Kidney (tissue), 14 donors: ENCODE data around the gene CARNS1. TPM values are rescaled to one million over a fixed set of nuclear protein-coding genes. Genes with fewer than 3 reads are reported as not detected.
A peak's percentile ranks its signal among the peaks of the same experiment; 100 is the strongest.

ENCODE experiments used
- DNase-seq, 5 donors: peaks; one replicate each; pipeline ENCODE4 v3.0.0-alpha.2; 2013 to 2020
- FAIRE-seq: peaks from 2 replicates; lab custom pipeline; 2012; peaks lifted over from hg19 to GRCh38; lab: Jason Lieb, UNC
- H3K27ac ChIP-seq, 2 donors: one replicate each; pipeline ENCODE4 v1.7.0; 2013; ENCODE audit warnings: low read depth in 2 of 2, low read length in 2 of 2, inconsistent platforms in 1 of 2
- H3K27me3 ChIP-seq: one replicate; pipeline ENCODE4 v1.7.1; 2013; ENCODE audit warnings: low read length, inconsistent platforms; ENCODE audit not compliant: control insufficient read depth, insufficient read depth
- H3K36me3 ChIP-seq, 3 donors: one replicate each; pipeline versions ENCODE4 v1.7.0 to v1.7.1; 2013; ENCODE audit warnings: low read length in 3 of 3, control low read depth in 1 of 3, inconsistent platforms in 1 of 3; ENCODE audit not compliant: insufficient read depth in 3 of 3, control insufficient read depth in 2 of 3
- H3K4me1 ChIP-seq, 3 donors: one replicate each; pipeline versions ENCODE4 v1.7.0 to v1.7.1; 2013; ENCODE audit warnings: low read length in 3 of 3, inconsistent platforms in 1 of 3, low read depth in 1 of 3; ENCODE audit not compliant: control insufficient read depth in 2 of 3, insufficient read depth in 2 of 3
- H3K4me3 ChIP-seq, 3 donors: one replicate each; pipeline versions ENCODE4 v1.7.0 to v1.8.1; 2013; ENCODE audit warnings: low read length in 3 of 3, control low read depth in 1 of 3, inconsistent platforms in 1 of 3
- H3K9ac ChIP-seq, 3 donors: one replicate each; pipeline versions ENCODE4 v1.7.0 to v1.7.1; 2013; ENCODE audit warnings: low read length in 3 of 3, control low read depth in 1 of 3, inconsistent platforms in 1 of 3
- H3K9me3 ChIP-seq, 3 donors: one replicate each; pipeline versions ENCODE4 v1.7.0 to v1.7.1; 2013; ENCODE audit warnings: low read length in 3 of 3, control low read depth in 1 of 3, inconsistent platforms in 1 of 3; ENCODE audit not compliant: control insufficient read depth in 2 of 3, insufficient read depth in 1 of 3
- CTCF ChIP-seq: IDR thresholded peaks from 3 replicates; pipeline ENCODE4 v1.5.1; 2012; ENCODE audit warnings: mild to moderate bottlenecking, moderate library complexity, borderline replicate concordance; ENCODE audit not compliant: insufficient read depth; ENCODE audit errors: extremely low read depth
- intact Hi-C: fragments of 100-400 bp; cut with DNase I; formaldehyde crosslinking; loops from one replicate; pipeline ENCODE4 v1.11.1; 2022
- polyA plus RNA-seq: library from polyadenylated mRNA; stranded (reverse); fragments of 350-450 nt; fragmentation: Illumina TruSeq; extraction: RNeasy Lipid Tissue Mini Kit (QIAGEN cat#74804); gene quantifications from one replicate; pipeline ENCODE4 v1.2.3, GENCODE V29; 2014; ENCODE audit warnings: low read depth, low replicate concordance; ENCODE audit not compliant: insufficient read depth
- total RNA-seq: library from RNA; stranded (reverse); fragmentation: NEBNext Ultra II Directional; extraction: Animal tissue kit (Norgen Biotek cat#: 25700); gene quantifications from one replicate; pipeline ENCODE4 v1.2.1, GENCODE V29; 2021
- donor health status: control.
- donor health status: control.
- donor health status: control.
- donor health status: control.
- donor health status: control.
- donor health status: DM: yes; HTN: yes; CAD: no.
- donor health status: Normal renal cell carcinoma (clear cell type).

CARNS1 gene
- total and polyA plus RNA-seq, 2 donors from 2014 or later: 0.80 to 1.7 TPM

GRCh38 chr11:67413266-67413849 is 2.1 kb upstream of the CARNS1 start:
- H3K27ac ChIP-seq: no peak overlapping the region
- DNase-seq: no peak
- no peak for FAIRE-seq
- H3K4me1 ChIP-seq: peaks cover 0 to 11% (median 0%) of the 10 kb centered on the region in 3 donors
- TF ChIP-seq CTCF: no peak
- no peaks in the 10 kb centered on the region for H3K27me3 ChIP-seq
- no peak overlapping the region for H3K4me3 ChIP-seq
- H3K9ac ChIP-seq: no peak overlapping the region
- intact Hi-C loops: no loop called here
- H3K9me3 ChIP-seq: no peaks in the 10 kb centered on the region
- no peaks in the 10 kb centered on the region for H3K36me3 ChIP-seq

DNA sequence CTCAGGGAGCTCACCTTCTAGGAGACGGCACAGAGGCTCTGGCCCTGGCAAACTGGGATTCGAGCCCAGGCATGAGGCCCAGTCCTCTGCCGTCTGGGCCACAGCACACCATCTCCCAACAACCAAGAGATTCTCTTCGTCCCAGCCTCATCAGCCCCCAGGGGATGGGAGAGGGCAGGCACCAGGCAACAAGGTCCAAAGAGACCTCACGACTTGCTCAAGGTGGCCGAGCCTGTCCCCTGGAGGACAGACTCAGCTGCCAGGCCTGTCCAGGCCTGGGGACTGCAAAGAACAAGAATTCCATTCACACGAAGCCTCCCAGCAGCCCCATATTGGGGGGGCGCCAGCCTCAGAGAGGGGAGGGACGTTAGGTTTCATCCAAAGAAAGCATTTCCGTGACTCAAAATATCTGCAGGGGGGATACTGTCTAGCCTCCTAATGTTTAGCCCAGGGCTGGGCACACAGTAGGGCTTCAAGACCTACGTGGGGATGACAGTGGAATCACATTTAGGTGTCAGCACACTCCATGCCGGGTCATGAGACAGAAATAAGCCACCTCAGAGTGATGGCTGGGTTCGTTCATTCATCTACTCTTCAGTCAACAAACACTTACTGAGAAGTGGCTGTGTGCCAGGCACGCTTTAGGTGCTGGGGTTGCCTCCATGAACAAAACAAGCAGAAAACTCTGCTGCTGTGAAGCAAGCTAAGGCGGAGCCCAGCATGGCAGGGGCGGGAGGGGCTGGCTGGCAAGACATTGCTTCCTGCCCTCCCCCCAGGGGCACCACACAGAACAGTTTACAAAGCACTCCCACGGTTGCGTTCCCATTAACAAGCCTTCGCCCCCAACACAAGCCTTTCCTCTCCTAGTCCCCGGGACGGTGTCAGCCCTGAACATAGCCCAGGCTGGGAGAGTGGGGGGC is 1.2 kb downstream of the CARNS1 start:
- DNase-seq (peak in 1 of 5 donors; percentile 38), FAIRE-seq (no peak)
- H3K9ac ChIP-seq: no peak overlapping the region
- H3K4me3 ChIP-seq: no peak overlapping the region
- TF ChIP-seq CTCF: no peak
- no peak overlapping the region for H3K27ac ChIP-seq
- peaks cover 0 to 26% (median 11%) of the 10 kb centered on the region in 3 donors for H3K4me1 ChIP-seq
- H3K27me3 ChIP-seq: no peaks in the 10 kb centered on the region
- intact Hi-C loops: no loop called here
- no peaks in the 10 kb centered on the region for H3K9me3 ChIP-seq
- H3K36me3 ChIP-seq: no peaks in the 10 kb centered on the region

DNA sequence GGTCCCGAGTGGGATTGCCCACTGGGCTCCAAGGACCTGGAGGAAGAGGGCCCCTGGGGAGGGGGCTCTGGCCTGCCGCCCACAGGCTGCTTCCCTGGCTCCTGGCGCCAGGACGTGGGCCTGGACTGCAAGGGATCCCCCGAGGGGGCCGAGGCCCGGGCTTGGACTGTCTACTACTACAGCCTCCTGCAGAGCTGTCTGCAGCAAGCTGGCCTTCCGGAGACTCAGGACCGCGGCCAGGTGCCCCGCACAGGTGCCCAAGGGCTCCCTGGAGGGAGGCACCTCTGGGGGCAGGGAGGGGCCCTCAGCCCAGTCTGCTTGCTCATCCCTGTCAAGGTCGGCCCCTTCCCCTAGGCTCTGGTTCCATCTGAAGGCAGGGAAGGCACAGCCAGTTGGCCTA is 1.9 kb downstream of the CARNS1 start:
- Histone ChIP-seq H3K36me3 (no peaks in the 10 kb centered on the region), H3K9me3 (no peaks in the 10 kb centered on the region), H3K4me3 (no peak overlapping the region), H3K27ac (no peak overlapping the region), H3K9ac (no peak overlapping the region), H3K4me1 (peaks cover 0 to 26% (median 11%) of the 10 kb centered on the region in 3 donors), H3K27me3 (no peaks in the 10 kb centered on the region)
- no peak for TF ChIP-seq CTCF
- intact Hi-C loops: no loop called here
- DNase-seq: no peak
- FAIRE-seq: no peak
